ENCODE measurements around the gene KLF11. TPM values are rescaled to one million over a fixed set of nuclear protein-coding genes. Genes with fewer than 3 reads are reported as not detected.

Gene KLF11
- total and polyA plus RNA-seq, 10 donors: 5.4 to 46.1 (median 30.1) TPM

DNA sequence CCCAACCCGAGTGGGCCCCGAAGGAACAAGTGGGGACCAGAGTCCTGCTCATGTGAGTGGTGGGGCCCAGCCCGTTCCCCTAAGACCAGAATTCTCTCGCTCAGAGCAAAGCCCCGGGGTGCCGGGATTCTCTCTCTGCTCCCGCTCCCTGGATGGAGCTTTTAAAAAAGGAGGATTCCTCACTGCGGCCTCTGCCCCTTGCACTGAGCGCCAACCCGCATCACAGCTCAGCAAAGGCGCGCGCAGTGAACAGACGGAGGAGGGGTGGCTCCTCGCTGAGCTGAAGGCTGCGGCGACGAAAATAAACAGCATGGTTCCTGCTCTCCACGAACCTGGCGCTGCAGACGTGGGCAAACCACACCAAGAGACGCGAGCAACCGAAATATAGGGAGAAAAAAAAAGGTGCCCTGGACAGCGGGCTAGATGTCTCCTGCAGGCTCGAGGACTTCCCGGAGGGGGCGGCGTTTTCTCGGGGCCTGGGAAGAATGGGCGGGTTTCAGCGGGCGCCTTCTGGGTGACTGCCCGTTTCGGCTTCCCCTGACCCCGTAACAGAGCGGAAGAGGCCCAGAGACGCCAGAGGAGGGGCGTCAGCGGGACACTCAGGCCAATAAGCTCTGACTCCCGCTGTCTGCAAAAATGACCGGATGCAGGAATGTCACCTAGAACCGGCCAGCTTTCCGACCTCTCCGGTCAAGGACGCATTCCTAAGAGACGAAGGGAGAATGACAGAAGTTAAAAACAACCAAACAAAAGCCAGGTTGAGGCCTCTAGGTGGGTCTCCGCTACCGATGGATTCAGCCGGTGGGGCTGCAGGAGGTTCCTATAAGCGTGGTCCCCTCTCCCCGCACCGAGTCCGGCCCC lies 819 bp upstream of the KLF11 start:
- peaks cover 29 to 84% (median 64%) of the 10 kb centered on the region in 6 donors for H3K4me1 ChIP-seq
- intact Hi-C loops (cut with DNase I; ENCODE audit: low total_unique reads): no loop called here
- 16 to 31% (median 24%) methylated on average over 49 to 54 of the region's 54 CpGs for WGBS, 5 donors
- H3K27me3 ChIP-seq (replicated peaks in 1 of 7): peaks cover 0 to 7% (median 0%) of the 10 kb centered on the region in 7 donors
- no peaks in the 10 kb centered on the region for H3K9me3 ChIP-seq
- H3K36me3 ChIP-seq: peaks cover 0 to 19% (median 3%) of the 10 kb centered on the region in 6 donors
- peak overlapping the region; percentile 0 to 86 (median 42) for H3K4me3 ChIP-seq
- peak overlapping the region; percentile 66 to 98 (median 91) for H3K27ac ChIP-seq
- TF ChIP-seq, protein P1, sequence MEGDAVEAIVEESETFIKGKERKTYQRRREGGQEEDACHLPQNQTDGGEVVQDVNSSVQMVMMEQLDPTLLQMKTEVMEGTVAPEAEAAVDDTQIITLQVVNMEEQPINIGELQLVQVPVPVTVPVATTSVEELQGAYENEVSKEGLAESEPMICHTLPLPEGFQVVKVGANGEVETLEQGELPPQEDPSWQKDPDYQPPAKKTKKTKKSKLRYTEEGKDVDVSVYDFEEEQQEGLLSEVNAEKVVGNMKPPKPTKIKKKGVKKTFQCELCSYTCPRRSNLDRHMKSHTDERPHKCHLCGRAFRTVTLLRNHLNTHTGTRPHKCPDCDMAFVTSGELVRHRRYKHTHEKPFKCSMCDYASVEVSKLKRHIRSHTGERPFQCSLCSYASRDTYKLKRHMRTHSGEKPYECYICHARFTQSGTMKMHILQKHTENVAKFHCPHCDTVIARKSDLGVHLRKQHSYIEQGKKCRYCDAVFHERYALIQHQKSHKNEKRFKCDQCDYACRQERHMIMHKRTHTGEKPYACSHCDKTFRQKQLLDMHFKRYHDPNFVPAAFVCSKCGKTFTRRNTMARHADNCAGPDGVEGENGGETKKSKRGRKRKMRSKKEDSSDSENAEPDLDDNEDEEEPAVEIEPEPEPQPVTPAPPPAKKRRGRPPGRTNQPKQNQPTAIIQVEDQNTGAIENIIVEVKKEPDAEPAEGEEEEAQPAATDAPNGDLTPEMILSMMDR (IDR thresholded peaks at IDR 0.05 in 8 of 11, conservative IDR thresholded peaks at IDR 0.05 in 3 of 11): peak in 6 of 11 experiments; percentile 9 to 40 (median 18)
- no peak for TF ChIP-seq POLR2A (IDR thresholded peaks at IDR 0.05)
- TF ChIP-seq POLR2AphosphoS5 (IDR thresholded peaks at IDR 0.05): peak; percentile 69 to 77 (median 77)
- DNase-seq: peak; percentile 91

- Histone ChIP-seq H3K36me3 (peaks cover 0 to 33% (median 14%) of the 10 kb centered on the region in 6 donors), H3K27me3 (replicated peaks in 1 of 7) (peaks cover 0 to 7% (median 0%) of the 10 kb centered on the region in 7 donors), H3K9me3 (no peaks in the 10 kb centered on the region), H3K4me1 (peaks cover 35 to 88% (median 70%) of the 10 kb centered on the region in 6 donors), H3K4me3 (peak overlapping the region; percentile 35 to 86 (median 51)), H3K27ac (peak overlapping the region; percentile 90 to 98 (median 94))
- intact Hi-C loops (cut with DNase I; ENCODE audit: low total_unique reads): no loop called here
- TF ChIP-seq, protein P1 (IDR thresholded peaks at IDR 0.05 in 8 of 11, conservative IDR thresholded peaks at IDR 0.05 in 3 of 11): peak in 1 of 11 experiments; percentile 18
- peak; percentile 70 to 88 (median 82) for TF ChIP-seq POLR2AphosphoS5 (IDR thresholded peaks at IDR 0.05)
- TF ChIP-seq POLR2A (IDR thresholded peaks at IDR 0.05): no peak
- DNase-seq: peak; percentile 98
- WGBS, 5 donors: 9 to 36% (median 21%) methylated on average over 40 to 90 of the region's 90 CpGs
Observed at GRCh38 chr2:10043906-10044601, 704 bp downstream of the KLF11 start.

- DNase-seq: peak; percentile 80
- Histone ChIP-seq H3K27me3 (replicated peaks in 1 of 7) (peaks cover 0 to 7% (median 0%) of the 10 kb centered on the region in 7 donors), H3K4me1 (peaks cover 28 to 87% (median 64%) of the 10 kb centered on the region in 6 donors), H3K27ac (peak overlapping the region in 6 of 8 donors; percentile 92 to 98 (median 94)), H3K9me3 (no peaks in the 10 kb centered on the region), H3K36me3 (peaks cover 0 to 49% (median 17%) of the 10 kb centered on the region in 6 donors), H3K4me3 (peak overlapping the region in 3 of 8 donors; percentile 45 to 86 (median 58))
- WGBS, 5 donors: 78 to 89% (median 88%) methylated on average over 19 to 20 of the region's 20 CpGs
- intact Hi-C loops (cut with DNase I; ENCODE audit: low total_unique reads): loop anchor here (5.0 kb wide), 2 partner anchors 63 to 228 kb away; no protein-coding TSS in a partner anchor
- TF ChIP-seq POLR2A (IDR thresholded peaks at IDR 0.05) (no peak), POLR2AphosphoS5 (IDR thresholded peaks at IDR 0.05) (no peak)
- TF ChIP-seq, protein P1 (IDR thresholded peaks at IDR 0.05 in 8 of 11, conservative IDR thresholded peaks at IDR 0.05 in 3 of 11): no peak
Observed at GRCh38 chr2:10045561-10046355, 2.4 kb downstream of the KLF11 start.
